ENCODE data around the gene CCSER1. TPM values are rescaled to one million over a fixed set of nuclear protein-coding genes. Genes with fewer than 3 reads are reported as not detected.

CCSER1 gene
- total and polyA plus RNA-seq, 2 of the 8 experiments (the other 6 are each of a cell fraction or from before 2014, with no cell fraction given): 0.26 to 0.84 TPM

DNA sequence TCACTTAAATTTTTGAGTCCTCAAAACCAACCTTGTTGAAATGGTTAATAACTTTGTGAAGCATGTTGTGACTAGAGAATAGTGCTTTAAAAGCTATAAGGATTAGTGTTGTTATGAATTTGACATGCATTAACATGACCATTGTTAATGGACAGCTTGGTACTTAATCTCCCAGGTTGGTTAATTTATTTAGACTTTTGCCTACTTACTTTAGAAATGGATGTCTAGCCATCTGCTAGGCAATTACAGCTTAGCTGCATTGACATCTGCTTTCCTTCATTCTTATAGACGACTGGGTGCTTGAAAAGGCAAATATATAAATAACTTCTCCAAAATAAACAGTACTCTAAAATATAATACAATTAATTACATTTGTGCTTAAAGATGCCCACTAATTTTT, 368.0 kb downstream of the CCSER1 start (continued):
- no peak for TF ChIP-seq CREB1 (IDR thresholded peaks at IDR 0.05)

DNA sequence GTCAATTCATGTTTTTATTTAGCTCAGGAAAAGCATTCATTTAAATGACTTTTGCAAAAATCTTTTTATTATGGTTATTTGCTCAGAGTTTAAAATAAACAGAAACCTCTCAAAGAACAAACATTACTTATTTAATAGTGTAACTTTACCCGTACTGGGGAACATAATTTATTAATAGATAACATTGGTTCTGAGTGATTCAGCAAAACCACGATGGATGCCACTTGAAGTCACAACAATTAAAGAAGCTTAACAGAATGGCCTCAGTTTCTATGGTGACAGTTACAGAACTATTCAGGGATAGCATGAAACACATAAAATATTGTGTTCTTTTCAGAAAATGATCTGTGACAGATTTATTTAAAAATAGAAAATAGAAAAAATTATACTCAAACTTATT, 368.7 kb downstream of the CCSER1 start:
- Histone ChIP-seq H4K20me1 (replicated peaks in 1 of 2; ENCODE audit: control insufficient read depth in 1 of 2, insufficient read depth in 2 of 2, low read length in 2 of 2) (no peaks in the 10 kb centered on the region), H3K18ac (ENCODE audit: extremely low read depth, low read length) (no peak overlapping the region), H3K4me2 (ENCODE audit: insufficient read depth in 1 of 2, low read depth in 2 of 2, low read length in 2 of 2) (no peak overlapping the region), H3K27me3 (replicated peaks in 1 of 4; ENCODE audit: control insufficient read depth in 3 of 4, extremely low read depth in 1 of 4, insufficient read depth in 3 of 4, low read length in 3 of 4) (no peaks in the 10 kb centered on the region), H2BK20ac (ENCODE audit: low read length) (no peak overlapping the region), H3K9ac (replicated peaks in 1 of 4; ENCODE audit: extremely low read depth in 1 of 4, low read depth in 3 of 4, low read length in 3 of 4) (no peak overlapping the region), H3K4me1 (replicated peaks in 1 of 4; ENCODE audit: control insufficient read depth in 3 of 4, insufficient read depth in 4 of 4, low read length in 3 of 4) (no peaks in the 10 kb centered on the region), H3K79me1 (ENCODE audit: low read depth, low read length) (no peaks in the 10 kb centered on the region), H2AFZ (ENCODE audit: low read length) (no peak overlapping the region), H3K4ac (replicated peaks; ENCODE audit: insufficient read length, low read depth, low read length) (no peak overlapping the region), H2AK5ac (ENCODE audit: low read depth, low read length) (no peak overlapping the region), H2BK120ac (replicated peaks; ENCODE audit: low read depth, low read length) (no peak overlapping the region), H3K4me3 (ENCODE audit: extremely low read depth in 1 of 4, insufficient read depth in 2 of 4, low read depth in 3 of 4, low read length in 4 of 4) (no peak overlapping the region), H3K27ac (ENCODE audit: low read depth, low read length) (no peak overlapping the region), H3K79me2 (ENCODE audit: control insufficient read depth in 1 of 2, insufficient read depth in 2 of 2, low read length in 2 of 2) (no peaks in the 10 kb centered on the region), H2BK5ac (ENCODE audit: low read depth, low read length) (no peak overlapping the region), H3K56ac (replicated peaks; ENCODE audit: insufficient read length, low read depth, low read length) (no peak overlapping the region), H4K91ac (replicated peaks; ENCODE audit: insufficient read length, low read length) (no peak overlapping the region), H2BK15ac (ENCODE audit: low read length) (no peak overlapping the region), H4K5ac (ENCODE audit: insufficient read length, low read depth, low read length) (no peak overlapping the region), H3K14ac (ENCODE audit: insufficient read length) (no peak overlapping the region), H4K8ac (ENCODE audit: extremely low read depth, insufficient read depth, low read length) (no peak overlapping the region), H3K36me3 (ENCODE audit: control insufficient read depth in 2 of 4, insufficient read depth in 4 of 4, low read length in 3 of 4) (no peaks in the 10 kb centered on the region), H3K9me3 (ENCODE audit: insufficient read depth in 2 of 2, low read depth in 1 of 2, low read length in 1 of 2) (no peaks in the 10 kb centered on the region), H3K23me2 (ENCODE audit: low read depth, low read length) (no peaks in the 10 kb centered on the region), H2BK12ac (ENCODE audit: low read depth, low read length) (no peak overlapping the region), H3K23ac (ENCODE audit: insufficient read length) (no peak overlapping the region)
- ChIA-PET CTCF (ENCODE audit: partially characterized antibody) (no interaction called here), POLR2A (ENCODE audit: partially characterized antibody) (no interaction called here)
- FAIRE-seq (no peak), DNase-seq (ENCODE audit: low read depth in 1 of 2, low spot score in 2 of 2) (no peak)
- 90% methylated on average over 2 of the region's 2 CpGs; no CpG with 5 or more reads in 1 of the 2 experiments for WGBS, 2 experiments (ENCODE audit: extremely low coverage in 1 of 2, insufficient coverage in 1 of 2, insufficient read length in 1 of 2, insufficient replicate concordance in 2 of 2, low coverage in 1 of 2, low lambda C conversion rate in 2 of 2, missing lambda C conversion rate in 1 of 2)
- no peak for TF ChIP-seq NRF1 (IDR thresholded peaks at IDR 0.05; ENCODE audit: low read depth, low read length)
- TF ChIP-seq, protein P1, sequence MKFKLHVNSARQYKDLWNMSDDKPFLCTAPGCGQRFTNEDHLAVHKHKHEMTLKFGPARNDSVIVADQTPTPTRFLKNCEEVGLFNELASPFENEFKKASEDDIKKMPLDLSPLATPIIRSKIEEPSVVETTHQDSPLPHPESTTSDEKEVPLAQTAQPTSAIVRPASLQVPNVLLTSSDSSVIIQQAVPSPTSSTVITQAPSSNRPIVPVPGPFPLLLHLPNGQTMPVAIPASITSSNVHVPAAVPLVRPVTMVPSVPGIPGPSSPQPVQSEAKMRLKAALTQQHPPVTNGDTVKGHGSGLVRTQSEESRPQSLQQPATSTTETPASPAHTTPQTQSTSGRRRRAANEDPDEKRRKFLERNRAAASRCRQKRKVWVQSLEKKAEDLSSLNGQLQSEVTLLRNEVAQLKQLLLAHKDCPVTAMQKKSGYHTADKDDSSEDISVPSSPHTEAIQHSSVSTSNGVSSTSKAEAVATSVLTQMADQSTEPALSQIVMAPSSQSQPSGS (IDR thresholded peaks at IDR 0.05; ENCODE audit: low read length): no peak
- no peak for TF ChIP-seq SIRT6 (IDR thresholded peaks at IDR 0.05; ENCODE audit: low read length)
- TF ChIP-seq MAFK (IDR thresholded peaks at IDR 0.05; ENCODE audit: low read depth, low read length): no peak
- TF ChIP-seq KDM5A (IDR thresholded peaks at IDR 0.05; ENCODE audit: low read length): no peak
- no peak for TF ChIP-seq BRCA1 (IDR thresholded peaks at IDR 0.05; ENCODE audit: low read depth, low read length)
- TF ChIP-seq CHD2 (IDR thresholded peaks at IDR 0.05; ENCODE audit: low read length): no peak
- no peak for TF ChIP-seq RXRA (IDR thresholded peaks at IDR 0.05; ENCODE audit: insufficient read depth, low read depth, low read length)
- no peak for TF ChIP-seq GTF2F1 (IDR thresholded peaks at IDR 0.05; ENCODE audit: borderline replicate concordance, low read depth, low read length)
- TF ChIP-seq RBBP5 (IDR thresholded peaks at IDR 0.05; ENCODE audit: borderline replicate concordance, low read depth, low read length): no peak
- no peak for TF ChIP-seq CEBPB (IDR thresholded peaks at IDR 0.05; ENCODE audit: low read depth, low read length)
- TF ChIP-seq TAF1 (IDR thresholded peaks at IDR 0.05; ENCODE audit: low read depth, low read length): no peak
